Measurements from ENCODE around the gene TMEM217. TPM values are rescaled to one million over a fixed set of nuclear protein-coding genes. Genes with fewer than 3 reads are reported as not detected.
"Not testable (repeated sequence)": the region's sequence is repeated elsewhere in the genome, so short reads cannot be mapped to it uniquely, and the experiment has no call there.

The TMEM217 gene
- total RNA-seq: 1 to 10 TPM in 2 of 3 donors, under 1 TPM in 1; 0.96 to 1.6 (median 1.5) TPM
- long read RNA-seq, donor 1, partial matches to known transcripts: 1 of 1 reads
- long read RNA-seq, donor 1, other reads (novel, unspliced or antisense): 0 of 1 reads
- long read RNA-seq, donor 2: 0 reads

DNA sequence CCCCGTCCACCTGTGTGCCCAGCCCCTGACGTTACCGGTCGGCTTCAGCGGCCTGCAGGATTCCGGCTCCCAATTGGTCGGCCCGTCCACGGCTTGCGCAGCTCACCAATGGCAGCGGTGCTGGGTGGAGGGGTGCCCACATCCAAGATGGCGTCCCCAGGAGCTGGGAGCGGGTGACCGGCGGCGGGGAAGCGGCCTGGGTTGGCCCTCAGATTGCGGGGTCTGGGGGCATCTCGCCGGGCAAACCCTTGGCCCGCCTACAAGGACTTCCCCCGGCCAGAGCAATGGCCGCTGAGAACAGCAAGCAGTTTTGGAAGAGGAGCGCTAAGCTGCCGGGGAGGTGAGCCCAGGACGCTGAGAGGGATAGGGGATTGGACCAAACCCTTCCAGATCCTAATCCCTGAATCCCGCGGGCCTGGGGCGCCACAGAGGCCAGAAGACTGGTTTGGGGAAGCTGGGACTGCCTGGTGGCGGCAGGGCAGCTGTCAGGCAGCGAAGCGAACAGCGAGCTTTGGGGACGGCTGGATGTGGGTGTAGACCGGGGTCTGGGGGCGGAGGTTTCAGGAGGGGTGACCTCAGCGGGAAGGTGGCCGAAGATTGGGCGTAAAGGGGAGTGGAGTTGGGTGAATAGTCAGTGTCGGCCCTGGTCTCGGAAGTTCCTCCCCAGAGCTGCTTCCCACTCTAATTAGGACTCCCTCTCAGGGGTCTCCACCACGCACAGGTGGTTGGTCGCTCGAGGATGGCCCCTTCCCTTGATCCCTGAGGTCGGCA, at the start of gene TMEM217, which contains the start of gene TBC1D22B:
Gene TMEM217 (minus strand): TSS at position 511 of the 771 bp plus-strand sequence. CDS start 39,114 bp downstream, outside the sequence.
Gene TBC1D22B (plus strand): TSS at position 139 of the 771 bp plus-strand sequence. CDS start 146 bp downstream, at position 285.
- H3K9me3 ChIP-seq: no peaks in the 10 kb centered on the region
- no peak for TF ChIP-seq CTCF (IDR thresholded peaks at IDR 0.05)
- peaks cover 4% of the 10 kb centered on the region for H3K4me1 ChIP-seq (ENCODE audit: low read depth)
- DNase-seq (peak; percentile 98 to 99 (median 98)), ATAC-seq (peak; percentile 99)
- peaks cover 7% of the 10 kb centered on the region for H3K36me3 ChIP-seq (ENCODE audit: low read depth)
- intact Hi-C loops (cut with DNase I, micrococcal nuclease): no loop called here
- H3K4me3 ChIP-seq: peak within 1 kb of the TSS; percentile 92

DNA sequence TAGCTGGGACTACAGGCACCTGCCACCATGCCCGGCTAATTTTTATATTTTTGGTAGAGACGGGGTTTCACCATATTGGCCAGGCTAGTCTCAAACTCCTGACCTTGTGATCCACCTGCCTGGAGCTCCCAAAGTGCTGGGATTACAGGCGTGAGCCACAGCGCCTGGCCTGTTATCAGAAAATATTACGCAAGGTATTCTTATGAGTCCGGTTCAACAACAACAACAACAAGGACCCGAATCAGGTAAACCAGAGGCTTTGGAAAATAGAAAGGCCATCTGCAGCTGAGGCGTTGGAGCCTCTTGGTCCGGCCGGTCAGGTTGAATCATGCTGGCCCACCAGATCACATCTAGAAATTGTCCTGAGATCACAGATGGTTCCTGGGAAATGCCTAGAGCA, 49.5 kb upstream of the TMEM217 start:
- intact Hi-C loops (cut with DNase I, micrococcal nuclease); H3K9me3 ChIP-seq; H3K4me1 ChIP-seq (ENCODE audit: low read depth); H3K4me3 ChIP-seq; ATAC-seq; DNase-seq; H3K36me3 ChIP-seq (ENCODE audit: low read depth): not testable (repeated sequence)

- Histone ChIP-seq H3K36me3 (ENCODE audit: low read depth) (no peaks in the 10 kb centered on the region), H3K4me3 (no peak overlapping the region), H3K4me1 (ENCODE audit: low read depth) (no peaks in the 10 kb centered on the region), H3K9me3 (no peaks in the 10 kb centered on the region)
- no peak for TF ChIP-seq CTCF (IDR thresholded peaks at IDR 0.05)
- DNase-seq: no peak
- no peak for ATAC-seq
- intact Hi-C loops (cut with DNase I, micrococcal nuclease): no loop called here
Observed at GRCh38 chr6:37306624-37307222, 48.8 kb upstream of the TMEM217 start.

- ATAC-seq: no peak
- no peaks in the 10 kb centered on the region for H3K9me3 ChIP-seq
- no peak for DNase-seq
- no peak for TF ChIP-seq CTCF (IDR thresholded peaks at IDR 0.05)
- intact Hi-C loops (cut with DNase I, micrococcal nuclease): no loop called here
- H3K36me3 ChIP-seq (ENCODE audit: low read depth): no peaks in the 10 kb centered on the region
- H3K4me1 ChIP-seq (ENCODE audit: low read depth): no peaks in the 10 kb centered on the region
- no peak overlapping the region for H3K4me3 ChIP-seq
Observed at GRCh38 chr6:37305841-37306425, 48.0 kb upstream of the TMEM217 start.

DNA sequence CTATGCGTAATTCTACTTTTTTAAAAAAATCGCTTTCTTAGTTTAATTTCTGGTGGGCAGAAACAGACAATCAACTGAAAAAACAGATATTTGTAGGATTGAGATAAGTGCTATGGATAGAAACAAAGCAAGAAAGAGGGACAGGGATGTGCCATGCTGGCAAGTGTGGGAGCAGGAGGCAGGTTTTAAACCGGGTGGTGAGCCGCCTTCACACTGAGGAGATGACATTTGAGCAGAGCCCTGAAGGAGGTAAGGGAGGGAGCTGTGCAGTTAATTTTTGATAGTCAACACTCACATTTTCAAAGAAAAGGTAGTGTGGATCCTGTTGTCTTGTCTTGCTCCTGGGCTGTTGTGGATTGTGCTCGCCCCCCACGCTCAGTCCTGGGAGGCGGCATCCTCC, 46.8 kb upstream of the TMEM217 start:
- no peak for TF ChIP-seq CTCF (IDR thresholded peaks at IDR 0.05)
- ATAC-seq: no peak
- DNase-seq: no peak
- no peak overlapping the region for H3K4me3 ChIP-seq
- H3K36me3 ChIP-seq (ENCODE audit: low read depth): no peaks in the 10 kb centered on the region
- intact Hi-C loops (cut with DNase I, micrococcal nuclease): no loop called here
- H3K9me3 ChIP-seq: no peaks in the 10 kb centered on the region
- no peaks in the 10 kb centered on the region for H3K4me1 ChIP-seq (ENCODE audit: low read depth)

All from mucosa of descending colon (tissue), 3 donors.